Posterior cingulate gyrus (tissue), 11 donors: ENCODE results near the gene IMMP2L.
"Not testable (repeated sequence)": the region's sequence is repeated elsewhere in the genome, so short reads cannot be mapped to it uniquely, and the experiment has no call there.

Source experiments
- DNase-seq, 10 donors: peaks; one replicate each; pipeline versions ENCODE4 v3.0.0 to v3.0.0-alpha.2; 2020 to 2021; ENCODE audit warnings: mixed read lengths in 3 of 10
- intact Hi-C: fragments of 100-400 bp; cut with DNase I; formaldehyde crosslinking; loops from one replicate; pipeline ENCODE4 v1.15.1; 2023

IMMP2L gene

DNA sequence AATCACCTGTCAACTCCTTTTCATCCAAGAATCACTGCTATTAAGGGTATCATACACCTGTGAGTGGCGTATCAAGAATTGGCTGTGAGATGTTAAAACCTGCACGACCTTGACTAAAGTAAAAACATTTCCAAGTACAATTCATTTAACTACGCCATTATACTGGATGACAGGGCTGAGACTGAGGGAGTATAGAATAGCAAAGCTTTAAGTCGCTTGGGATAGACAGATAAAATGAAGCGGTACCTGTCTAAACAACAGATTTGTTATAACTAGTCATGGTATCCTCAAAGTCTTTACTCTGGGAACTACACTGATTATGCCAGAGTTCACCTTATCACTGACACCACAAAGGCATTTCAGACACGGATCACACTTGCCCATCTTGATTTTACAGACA, 837.5 kb downstream of the IMMP2L start:
- no peak for DNase-seq
- intact Hi-C loops = no loop called here

GRCh38 chr7:110721395-110721794, 840.9 kb downstream of the IMMP2L start:
- intact Hi-C loops = no loop called here

GRCh38 chr7:110720626-110721025, 841.7 kb downstream of the IMMP2L start:
- DNase-seq = no peak
- intact Hi-C loops = no loop called here

More at GRCh38 chr7:110721395-110721794, 840.9 kb downstream of the IMMP2L start:
- DNase-seq = no peak

DNA sequence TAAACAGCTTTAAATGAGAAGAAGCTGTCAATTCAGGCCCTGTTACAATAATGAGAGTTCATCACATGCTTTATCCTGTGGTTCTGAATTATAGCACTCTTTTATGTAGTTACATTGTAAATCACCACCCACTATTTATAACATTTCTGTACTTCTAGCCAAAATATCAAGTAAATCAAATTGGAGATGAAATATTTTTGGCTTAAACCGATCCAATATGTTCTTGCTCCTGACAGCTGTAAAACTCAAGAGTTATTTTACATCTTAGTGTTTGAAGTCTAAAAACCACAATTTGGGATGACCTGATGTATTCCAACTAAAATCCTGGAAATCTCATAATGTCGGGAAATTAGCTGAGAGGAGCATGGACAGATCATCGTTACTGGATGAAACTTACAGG, 842.6 kb downstream of the IMMP2L start:
- no peak for DNase-seq
- intact Hi-C loops = no loop called here

GRCh38 chr7:110718503-110719205, 843.6 kb downstream of the IMMP2L start:
- intact Hi-C loops = no loop called here
- no peak for DNase-seq

GRCh38 chr7:110704225-110704624, 858.1 kb downstream of the IMMP2L start:
- intact Hi-C loops = no loop called here
- no peak for DNase-seq

GRCh38 chr7:110698576-110698975, 863.7 kb downstream of the IMMP2L start:
- DNase-seq = no peak
- intact Hi-C loops = no loop called here

GRCh38 chr7:110693344-110693743, 868.9 kb downstream of the IMMP2L start:
- no peak for DNase-seq
- intact Hi-C loops = no loop called here

- DNase-seq = no peak
- intact Hi-C loops = no loop called here
Observed at GRCh38 chr7:110688908-110689307, 873.4 kb downstream of the IMMP2L start.

DNA sequence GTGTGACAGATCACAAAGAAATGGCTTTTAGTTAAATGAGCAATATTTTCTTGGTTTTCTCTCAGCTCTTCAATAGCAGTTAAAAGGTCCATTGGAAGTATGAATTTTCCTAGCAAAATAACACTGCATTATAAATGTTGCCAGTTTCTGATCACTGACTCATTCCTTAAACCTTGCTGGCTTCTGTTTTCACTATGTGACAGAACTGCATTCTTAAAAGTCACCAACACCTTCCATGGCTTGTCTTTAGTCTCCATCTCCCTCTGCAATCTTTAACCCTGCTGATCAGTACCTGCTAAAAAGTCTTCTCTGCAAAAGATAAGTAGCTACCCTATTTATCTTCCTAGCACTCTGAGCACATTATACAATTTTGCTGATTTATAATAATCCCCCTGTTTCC, 876.4 kb downstream of the IMMP2L start:
- DNase-seq = no peak
- intact Hi-C loops = no loop called here

DNA sequence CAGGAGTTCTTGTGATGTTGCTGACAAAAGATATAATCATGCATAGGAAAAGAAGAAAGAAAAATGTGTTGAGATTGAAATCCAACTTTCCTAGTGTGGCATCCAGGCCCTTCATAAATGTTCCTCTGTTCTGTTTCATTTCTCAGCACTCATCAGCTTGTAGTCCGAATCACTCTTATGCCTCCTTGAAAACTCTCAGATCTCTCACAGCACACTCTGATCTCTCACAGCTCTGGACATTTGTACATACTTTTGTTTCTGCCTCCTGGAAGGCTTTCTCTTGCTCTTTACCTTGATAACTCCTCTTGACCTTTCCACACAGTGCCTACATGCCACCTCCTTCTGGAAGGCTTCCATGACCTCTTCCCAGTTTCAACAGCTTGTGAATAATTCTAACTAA, 880.4 kb downstream of the IMMP2L start:
- no peak for DNase-seq
- intact Hi-C loops = no loop called here

DNA sequence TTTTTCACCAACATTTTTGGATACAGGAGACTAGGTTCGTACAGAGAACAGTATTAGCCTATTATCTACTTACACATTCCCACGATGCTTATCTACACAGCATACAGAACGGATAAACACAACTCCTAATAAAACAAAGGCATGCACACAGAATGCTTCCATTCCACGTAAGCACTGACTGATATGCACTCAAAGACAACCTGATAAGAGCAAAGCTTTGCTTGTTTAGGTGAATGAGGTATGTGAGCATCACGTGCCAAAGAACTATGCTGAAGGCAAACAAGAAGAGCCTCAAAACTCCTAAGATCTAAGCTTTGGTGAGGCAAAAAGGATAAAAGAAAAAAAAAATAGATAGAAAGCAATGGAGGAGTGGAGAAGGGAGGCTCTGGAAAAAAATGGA, 884.9 kb downstream of the IMMP2L start:
- intact Hi-C loops = loop anchor here (10.0 kb wide), 1 partner anchor 63 kb away; no protein-coding TSS in a partner anchor
- DNase-seq = no peak

GRCh38 chr7:110676785-110677184, 885.5 kb downstream of the IMMP2L start:
- intact Hi-C loops = loop anchor here (10.0 kb wide), 1 partner anchor 62 kb away; no protein-coding TSS in a partner anchor

DNA sequence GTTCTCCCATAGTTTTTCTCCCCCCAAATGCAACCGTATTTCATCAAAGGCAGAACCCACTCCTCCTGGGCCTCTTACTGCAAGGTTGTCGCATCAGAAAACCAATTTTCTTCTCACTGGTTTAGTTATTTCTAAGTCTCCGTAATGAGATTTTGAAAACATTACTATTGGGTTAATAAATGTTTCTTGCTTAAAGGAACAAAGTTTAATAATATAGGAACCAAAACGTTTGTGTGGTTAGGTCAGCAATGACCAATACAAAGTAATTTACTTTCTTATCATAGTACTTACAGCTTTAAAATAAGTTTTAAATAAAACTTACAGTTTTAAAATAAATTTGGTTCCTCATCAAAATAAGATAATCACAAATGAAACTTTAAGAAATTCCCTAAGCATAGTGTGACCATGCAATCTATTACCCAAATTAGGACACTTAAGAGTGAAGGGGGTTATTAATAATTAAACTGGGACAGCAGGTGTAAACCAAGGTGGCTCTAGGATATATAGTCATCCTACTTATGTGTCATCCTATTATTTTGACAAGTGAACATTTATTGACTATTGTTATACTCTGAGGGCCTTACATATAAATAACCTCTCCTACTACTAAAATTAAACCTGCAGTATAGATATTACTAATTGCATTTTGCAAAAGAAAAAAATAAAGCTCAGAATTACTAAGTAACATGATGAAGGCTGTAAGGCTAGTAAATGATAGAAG, 886.7 kb downstream of the IMMP2L start:
- intact Hi-C loops = loop anchor here (10.0 kb wide), 1 partner anchor 61 kb away; no protein-coding TSS in a partner anchor
- DNase-seq = no peak

More at GRCh38 chr7:110676785-110677184, 885.5 kb downstream of the IMMP2L start:
- DNase-seq = no peak

DNA sequence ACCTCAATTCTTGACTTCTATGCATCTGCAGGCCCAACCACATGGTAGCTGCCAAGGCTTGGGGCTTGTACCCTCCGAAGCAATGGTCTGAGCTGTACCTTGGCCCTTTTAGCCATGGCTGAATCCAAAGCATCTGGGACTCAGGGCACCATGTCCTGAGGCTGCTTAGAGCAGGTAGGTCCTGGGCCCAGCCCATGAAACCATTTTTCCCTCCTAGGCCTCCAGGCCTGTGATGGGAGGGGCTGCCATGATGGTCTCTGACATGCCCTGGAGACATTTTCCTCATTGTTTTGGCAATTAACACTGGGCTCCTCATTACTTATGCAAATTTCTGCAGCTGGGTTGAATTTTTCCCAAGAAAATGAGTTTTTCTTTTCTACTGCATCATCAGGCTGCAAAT, 889.1 kb downstream of the IMMP2L start:
- intact Hi-C loops = loop anchor here (10.0 kb wide), 1 partner anchor 58 kb away; no protein-coding TSS in a partner anchor

DNA sequence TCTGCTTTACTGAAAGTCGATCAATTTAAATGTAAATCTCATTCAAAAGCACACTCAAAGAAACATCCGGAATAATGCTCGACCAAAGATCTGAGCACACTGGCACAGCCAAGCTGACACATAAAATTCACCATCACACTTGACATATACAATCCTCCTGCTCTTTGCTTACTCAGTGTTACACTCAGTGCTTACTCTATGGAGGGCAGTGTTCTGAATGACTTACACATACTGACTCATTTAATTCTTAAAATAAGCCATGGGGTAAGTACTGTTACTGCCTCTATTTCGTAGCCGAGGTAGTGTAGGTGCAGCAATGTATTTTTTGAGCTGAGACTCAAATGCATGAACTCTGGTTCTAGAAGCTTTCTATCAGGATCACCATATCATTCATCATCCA, 892.9 kb downstream of the IMMP2L start:
- no peak for DNase-seq
- intact Hi-C loops = no loop called here

More for the DNA sequence above, 889.1 kb downstream of the IMMP2L start:
- no peak for DNase-seq

- no peak for DNase-seq
- intact Hi-C loops = no loop called here
Observed at GRCh38 chr7:110664803-110665202, 897.5 kb downstream of the IMMP2L start.

DNA sequence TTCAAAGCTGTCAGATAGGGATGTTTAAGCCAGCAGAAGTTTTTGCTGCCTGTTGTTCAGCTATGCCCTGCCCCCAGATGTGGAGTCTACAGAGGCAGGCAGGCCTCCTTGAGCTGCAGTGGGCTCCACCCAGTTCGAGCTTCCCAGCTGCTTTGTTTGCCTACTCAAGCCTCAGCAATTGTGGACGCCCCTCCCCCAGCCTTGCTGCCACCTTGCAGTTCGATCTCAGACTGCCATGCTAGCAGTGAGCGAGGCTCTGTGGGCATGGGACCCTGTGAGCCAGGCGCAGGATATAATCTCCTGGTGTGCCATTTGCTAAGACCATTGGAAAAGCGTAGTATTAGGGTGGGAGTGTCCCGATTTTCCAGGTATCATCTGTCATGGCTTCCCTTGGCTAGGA, 901.7 kb downstream of the IMMP2L start:
- intact Hi-C loops = not testable (repeated sequence)
- DNase-seq = peak in 2 of 10 donors; percentile 51 to 68

GRCh38 chr7:110650328-110650727, 912.0 kb downstream of the IMMP2L start:
- intact Hi-C loops = no loop called here
- DNase-seq = no peak

- no peak for DNase-seq
- intact Hi-C loops = no loop called here
Observed at GRCh38 chr7:110647266-110647665, 915.0 kb downstream of the IMMP2L start.

GRCh38 chr7:110646804-110647203, 915.5 kb downstream of the IMMP2L start:
- no peak for DNase-seq
- intact Hi-C loops = no loop called here

GRCh38 chr7:110645616-110646015, 916.7 kb downstream of the IMMP2L start:
- intact Hi-C loops = no loop called here
- no peak for DNase-seq
